WERI-Rb-1 (cell line): ENCODE data around the gene CLSTN1.
"Not testable (repeated sequence)": the region's sequence is repeated elsewhere in the genome, so short reads cannot be mapped to it uniquely, and the experiment has no call there.

Experiments
- DNase-seq: peaks from one replicate; pipeline ENCODE4 v3.0.0-alpha.2; 2020
- H3K27ac ChIP-seq: fragments of 250-450 bp; sonication (Bioruptor Pico); 2 replicates; pipeline ENCODE4 v1.5.1; 2020; ENCODE audit warnings: mild to moderate bottlenecking, moderate library complexity
- H3K27me3 ChIP-seq: fragments of 250-450 bp; sonication (Bioruptor Pico); 2 replicates; pipeline ENCODE4 v1.5.1; 2021; ENCODE audit warnings: mild to moderate bottlenecking, low read depth, moderate library complexity; ENCODE audit not compliant: insufficient read depth, severe bottlenecking
- H3K36me3 ChIP-seq: fragments of 250-450 bp; sonication (Bioruptor Pico); 2 replicates; pipeline ENCODE4 v1.5.1; 2020; ENCODE audit warnings: mild to moderate bottlenecking, moderate library complexity
- H3K4me3 ChIP-seq: 2 replicates; pipeline ENCODE4 v1.5.1; 2011; ENCODE audit warnings: low read depth, mild to moderate bottlenecking, control low read depth, low read length
- H3K9me3 ChIP-seq: fragments of 250-450 bp; sonication (Bioruptor Pico); 2 replicates; pipeline ENCODE4 v1.5.1; 2021; ENCODE audit warnings: mild to moderate bottlenecking, moderate library complexity; ENCODE audit not compliant: severe bottlenecking
- CTCF ChIP-seq: IDR thresholded peaks from 2 replicates; pipeline ENCODE4 v1.5.1; 2011; ENCODE audit warnings: low read depth, mild to moderate bottlenecking, control low read depth, inconsistent platforms, low read length

The CLSTN1 gene

GRCh38 chr1:9807541-9807940 is 16.2 kb downstream of the CLSTN1 start:
- peaks cover 22% of the 10 kb centered on the region for H3K36me3 ChIP-seq
- TF ChIP-seq CTCF, result no peak
- H3K27ac ChIP-seq, result no peak overlapping the region

GRCh38 chr1:9805972-9806371 is 17.8 kb downstream of the CLSTN1 start:
- not testable (repeated sequence) for H3K27me3 ChIP-seq, H3K9me3 ChIP-seq, DNase-seq, H3K4me3 ChIP-seq
- Histone ChIP-seq H3K36me3 (peaks cover 24% of the 10 kb centered on the region), H3K27ac (peak overlapping the region; percentile 27; the same call in 1 of the 2 replicates)

More at GRCh38 chr1:9807541-9807940, 16.2 kb downstream of the CLSTN1 start:
- Histone ChIP-seq H3K9me3 (no peaks in the 10 kb centered on the region), H3K4me3 (no peak overlapping the region), H3K27me3 (no peaks in the 10 kb centered on the region)
- DNase-seq, result no peak

- H3K27ac ChIP-seq, result peak overlapping the region; percentile 69
- H3K9me3 ChIP-seq, result no peaks in the 10 kb centered on the region
- no peak for DNase-seq
These were observed 18.7 kb downstream of the CLSTN1 start for GRCh38 chr1:9805006-9805508.

GRCh38 chr1:9803003-9803918 is 20.5 kb downstream of the CLSTN1 start:
- DNase-seq, H3K4me3 ChIP-seq, H3K27me3 ChIP-seq, H3K9me3 ChIP-seq: not testable (repeated sequence)
- H3K27ac ChIP-seq, result peak overlapping the region; percentile 10; the same call in 1 of the 2 replicates
- H3K36me3 ChIP-seq, result peaks cover 16% of the 10 kb centered on the region

More at GRCh38 chr1:9805006-9805508, 18.7 kb downstream of the CLSTN1 start:
- Histone ChIP-seq H3K4me3 (peak overlapping the region; percentile 14; the same call in 1 of the 2 replicates), H3K27me3 (no peaks in the 10 kb centered on the region), H3K36me3 (peaks cover 25% of the 10 kb centered on the region)
- TF ChIP-seq CTCF, result no peak

- Histone ChIP-seq H3K27ac (no peak overlapping the region), H3K4me3 (no peak overlapping the region), H3K9me3 (no peaks in the 10 kb centered on the region), H3K27me3 (no peaks in the 10 kb centered on the region), H3K36me3 (peaks cover 11% of the 10 kb centered on the region)
- no peak for DNase-seq
- no peak for TF ChIP-seq CTCF
These were observed 21.9 kb downstream of the CLSTN1 start for GRCh38 chr1:9801909-9802308.

- Histone ChIP-seq H3K9me3 (no peaks in the 10 kb centered on the region), H3K27me3 (no peaks in the 10 kb centered on the region), H3K36me3 (peaks cover 9% of the 10 kb centered on the region), H3K4me3 (no peak overlapping the region), H3K27ac (no peak overlapping the region)
- no peak for TF ChIP-seq CTCF
- no peak for DNase-seq
These were observed 25.3 kb downstream of the CLSTN1 start for GRCh38 chr1:9798236-9799130.
